Measurements from ENCODE around the gene SNAP91.

DNA sequence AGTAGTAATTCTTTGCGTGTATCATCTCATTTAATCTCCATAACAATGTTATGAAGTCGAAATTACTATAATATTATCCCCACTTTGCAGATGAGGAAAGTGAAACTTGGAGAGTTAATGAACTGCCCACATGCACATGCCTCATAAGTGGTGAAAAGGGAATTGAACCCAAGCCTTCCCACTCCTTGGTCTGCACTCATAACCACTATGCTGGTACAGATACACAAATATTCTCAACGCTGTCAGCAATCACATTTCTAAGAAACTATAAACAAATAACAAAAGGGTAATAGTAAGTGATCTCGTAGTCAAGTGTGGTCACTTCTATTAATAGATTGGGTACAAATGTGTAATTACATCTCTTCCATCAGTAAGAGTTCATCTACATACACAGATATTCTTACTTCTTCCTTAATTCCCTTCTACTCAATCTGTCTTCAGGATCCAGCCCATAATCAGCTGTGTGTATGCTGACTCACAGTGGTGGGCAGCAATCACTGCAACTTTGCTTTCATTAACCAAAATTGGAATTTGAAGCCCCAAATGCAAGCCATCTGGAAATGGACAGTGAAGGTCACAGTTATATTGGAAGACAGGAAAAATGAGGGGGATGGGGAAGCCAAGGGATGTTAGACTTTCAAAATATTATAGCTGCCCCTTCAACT, 190.0 kb downstream of the SNAP91 start:
- TF ChIP-seq, protein P1, sequence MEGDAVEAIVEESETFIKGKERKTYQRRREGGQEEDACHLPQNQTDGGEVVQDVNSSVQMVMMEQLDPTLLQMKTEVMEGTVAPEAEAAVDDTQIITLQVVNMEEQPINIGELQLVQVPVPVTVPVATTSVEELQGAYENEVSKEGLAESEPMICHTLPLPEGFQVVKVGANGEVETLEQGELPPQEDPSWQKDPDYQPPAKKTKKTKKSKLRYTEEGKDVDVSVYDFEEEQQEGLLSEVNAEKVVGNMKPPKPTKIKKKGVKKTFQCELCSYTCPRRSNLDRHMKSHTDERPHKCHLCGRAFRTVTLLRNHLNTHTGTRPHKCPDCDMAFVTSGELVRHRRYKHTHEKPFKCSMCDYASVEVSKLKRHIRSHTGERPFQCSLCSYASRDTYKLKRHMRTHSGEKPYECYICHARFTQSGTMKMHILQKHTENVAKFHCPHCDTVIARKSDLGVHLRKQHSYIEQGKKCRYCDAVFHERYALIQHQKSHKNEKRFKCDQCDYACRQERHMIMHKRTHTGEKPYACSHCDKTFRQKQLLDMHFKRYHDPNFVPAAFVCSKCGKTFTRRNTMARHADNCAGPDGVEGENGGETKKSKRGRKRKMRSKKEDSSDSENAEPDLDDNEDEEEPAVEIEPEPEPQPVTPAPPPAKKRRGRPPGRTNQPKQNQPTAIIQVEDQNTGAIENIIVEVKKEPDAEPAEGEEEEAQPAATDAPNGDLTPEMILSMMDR (IDR thresholded peaks at IDR 0.05), result no peak
- TF ChIP-seq EP300 (IDR thresholded peaks at IDR 0.05), result no peak
